ENCODE data around the gene CARM1. TPM values are rescaled to one million over a fixed set of nuclear protein-coding genes. Genes with fewer than 3 reads are reported as not detected.

The CARM1 gene
- total RNA-seq, 1 experiment from 2014 or later: 56.2 TPM

- Histone ChIP-seq H2AFZ (ENCODE audit: low read length) (no peak overlapping the region), H3K9ac (ENCODE audit: low read length) (no peak overlapping the region), H4K20me1 (ENCODE audit: low read length) (no peaks in the 10 kb centered on the region), H3K9me2 (replicated peaks; ENCODE audit: low read length) (no peaks in the 10 kb centered on the region), H3K79me2 (ENCODE audit: low read length) (no peaks in the 10 kb centered on the region), H3K4me3 (ENCODE audit: low read length) (no peak overlapping the region), H3K4me1 (ENCODE audit: insufficient read depth, low read length) (no peaks in the 10 kb centered on the region), H3K27me3 (ENCODE audit: low read length) (no peaks in the 10 kb centered on the region), H3K4me2 (ENCODE audit: low read length) (no peak overlapping the region), H3K9me3 (ENCODE audit: low read length) (no peaks in the 10 kb centered on the region), H3K36me3 (ENCODE audit: low read depth, low read length) (no peaks in the 10 kb centered on the region), H3F3A (ENCODE audit: low read length, unreplicated experiment) (no peaks in the 10 kb centered on the region), H3K27ac (ENCODE audit: low read length) (no peak overlapping the region)
- no TSS peak for BruUV-seq (replicated peaks)
- TF ChIP-seq EZH2phosphoT487 (IDR thresholded peaks at IDR 0.05; ENCODE audit: borderline replicate concordance, low read length): no peak
- no peak for TF ChIP-seq EZH2 (IDR thresholded peaks at IDR 0.05; ENCODE audit: low read length, unreplicated experiment)
- TF ChIP-seq CTCF (conservative IDR thresholded peaks at IDR 0.05; ENCODE audit: low read depth, low read length): no peak
- CTCF ChIA-PET: interaction anchor here (1.2 kb wide), 1 partner anchor 12 kb away, joined by 7 read pairs; no protein-coding TSS in a partner anchor
- intact Hi-C loops (cut with micrococcal nuclease): no loop called here
- POLR2A ChIA-PET (ENCODE audit: unreplicated experiment): interaction anchor here (0.6 kb wide), 1 partner anchor 19 kb away, joined by 10 read pairs; no protein-coding TSS in a partner anchor
- ATAC-seq (no peak), DNase-seq (no peak)
These were observed 24.7 kb upstream of the CARM1 start for GRCh38 chr19:10846500-10847202.

GRCh38 chr19:10848230-10848856, 23.0 kb upstream of the CARM1 start, which contains the start of gene C19orf38:
TSS of gene C19orf38 (plus strand) at chr19:10848415. CDS start at chr19:10848509, 94 bp downstream.
- H4K20me1 ChIP-seq (ENCODE audit: low read length): no peaks in the 10 kb centered on the region
- H3K4me2 ChIP-seq (ENCODE audit: low read length): no peak within 1 kb of the TSS
- TF ChIP-seq CTCF (conservative IDR thresholded peaks at IDR 0.05; ENCODE audit: low read depth, low read length) (no peak), EZH2 (IDR thresholded peaks at IDR 0.05; ENCODE audit: low read length, unreplicated experiment) (no peak), EZH2phosphoT487 (IDR thresholded peaks at IDR 0.05; ENCODE audit: borderline replicate concordance, low read length) (no peak)
- ATAC-seq (no peak), DNase-seq (no peak)
- no peaks in the 10 kb centered on the region for H3K36me3 ChIP-seq (ENCODE audit: low read depth, low read length)
- H3K4me1 ChIP-seq (ENCODE audit: insufficient read depth, low read length): no peaks in the 10 kb centered on the region
- ChIA-PET CTCF (no interaction called here), POLR2A (ENCODE audit: unreplicated experiment) (no interaction called here)
- no peak within 1 kb of the TSS for H3K27ac ChIP-seq (ENCODE audit: low read length)
- H3K9me3 ChIP-seq (ENCODE audit: low read length): no peaks in the 10 kb centered on the region
- BruUV-seq (replicated peaks): no TSS peak
- no peak within 1 kb of the TSS for H3K4me3 ChIP-seq (ENCODE audit: low read length)
- H3F3A ChIP-seq (ENCODE audit: low read length, unreplicated experiment): no peaks in the 10 kb centered on the region
- H3K27me3 ChIP-seq (ENCODE audit: low read length): no peaks in the 10 kb centered on the region
- H3K9me2 ChIP-seq (replicated peaks; ENCODE audit: low read length): no peaks in the 10 kb centered on the region
- H3K9ac ChIP-seq (ENCODE audit: low read length): no peak within 1 kb of the TSS
- intact Hi-C loops (cut with micrococcal nuclease): no loop called here
- H2AFZ ChIP-seq (ENCODE audit: low read length): no peak within 1 kb of the TSS
- no peaks in the 10 kb centered on the region for H3K79me2 ChIP-seq (ENCODE audit: low read length)

GRCh38 chr19:10850631-10851030, 20.7 kb upstream of the CARM1 start:
- Histone ChIP-seq H3K79me2 (ENCODE audit: low read length) (no peaks in the 10 kb centered on the region), H4K20me1 (ENCODE audit: low read length) (no peaks in the 10 kb centered on the region), H3K4me3 (ENCODE audit: low read length) (no peak overlapping the region), H3K4me2 (ENCODE audit: low read length) (no peak overlapping the region), H3K9me2 (replicated peaks; ENCODE audit: low read length) (no peaks in the 10 kb centered on the region), H3F3A (ENCODE audit: low read length, unreplicated experiment) (no peaks in the 10 kb centered on the region), H3K27me3 (ENCODE audit: low read length) (no peaks in the 10 kb centered on the region), H2AFZ (ENCODE audit: low read length) (no peak overlapping the region), H3K27ac (ENCODE audit: low read length) (no peak overlapping the region), H3K9me3 (ENCODE audit: low read length) (no peaks in the 10 kb centered on the region), H3K9ac (ENCODE audit: low read length) (no peak overlapping the region), H3K4me1 (ENCODE audit: insufficient read depth, low read length) (no peaks in the 10 kb centered on the region), H3K36me3 (ENCODE audit: low read depth, low read length) (no peaks in the 10 kb centered on the region)
- ATAC-seq (no peak), DNase-seq (no peak)
- intact Hi-C loops (cut with micrococcal nuclease): no loop called here
- BruUV-seq (replicated peaks): no TSS peak
- ChIA-PET POLR2A (ENCODE audit: unreplicated experiment) (interaction anchor here (0.5 kb wide), 1 partner anchor 284 kb away, joined by 3 read pairs; no protein-coding TSS in a partner anchor), CTCF (no interaction called here)
- TF ChIP-seq CTCF (conservative IDR thresholded peaks at IDR 0.05; ENCODE audit: low read depth, low read length) (no peak), EZH2 (IDR thresholded peaks at IDR 0.05; ENCODE audit: low read length, unreplicated experiment) (no peak), EZH2phosphoT487 (IDR thresholded peaks at IDR 0.05; ENCODE audit: borderline replicate concordance, low read length) (no peak)
